K562 (cell line): ENCODE results near the gene SMNDC1.

ENCODE experiments used
- FOXA1 ChIP-seq: fragments of 450-650 bp; IDR thresholded peaks from 2 replicates; pipeline ENCODE4 v1.6.1; 2016; ENCODE audit warnings: mild to moderate bottlenecking, borderline replicate concordance
- FOXP1 ChIP-seq: sonication (generic); formaldehyde crosslinking; IDR thresholded peaks from 2 replicates; pipeline ENCODE4 v1.8.0; 2022; ENCODE audit warnings: mild to moderate bottlenecking, missing genetic modification reagents
- HOMEZ ChIP-seq: fragments of 250-450 bp; sonication (Bioruptor Pico); IDR thresholded peaks from 2 replicates; pipeline ENCODE4 v1.4.0; 2020; ENCODE audit warnings: mild to moderate bottlenecking, moderate library complexity
- MEF2A ChIP-seq: IDR thresholded peaks from 2 replicates; pipeline ENCODE4 v1.6.1; 2011; ENCODE audit warnings: low read depth, mild to moderate bottlenecking, low read length, moderate library complexity; ENCODE audit not compliant: control insufficient read depth
- SIRT6 ChIP-seq: IDR thresholded peaks from one replicate; pipeline ENCODE4 v1.6.1; 2012; ENCODE audit warnings: low read depth, mild to moderate bottlenecking, control low read depth, inconsistent platforms, low read length, moderate library complexity
- ZNF274 ChIP-seq: IDR thresholded peaks from 2 replicates; pipeline ENCODE4 v1.6.1; 2011; ENCODE audit warnings: low read depth, mild to moderate bottlenecking, low read length, moderate library complexity, borderline replicate concordance

- TF ChIP-seq FOXA1, result no peak
- no peak for TF ChIP-seq FOXP1
- TF ChIP-seq SIRT6, result no peak
- TF ChIP-seq HOMEZ (CRISPR knock-in tag), result no peak
- TF ChIP-seq ZNF274, result no peak
- no peak for TF ChIP-seq MEF2A
These were observed 36.3 kb downstream of the SMNDC1 start for GRCh38 chr10:110268442-110268841.
